Liver (tissue), 9 donors: ENCODE results near the gene TPM4. TPM values are rescaled to one million over a fixed set of nuclear protein-coding genes. Genes with fewer than 3 reads are reported as not detected.

ENCODE experiments used
- DNase-seq: peaks from one replicate; pipeline ENCODE4 v3.0.0-alpha.2; 2017; ENCODE audit warnings: low spot score
- H3K27ac ChIP-seq, 2 donors: one replicate each; pipeline ENCODE4 v1.7.0; 2013; ENCODE audit warnings: inconsistent platforms in 2 of 2, low read length in 2 of 2, control low read depth in 1 of 2, low read depth in 1 of 2, mild to moderate bottlenecking in 1 of 2
- H3K27me3 ChIP-seq, 4 donors: one replicate each; pipeline versions ENCODE4 v1.6.1 to v1.7.0; 2013; ENCODE audit warnings: low read length in 3 of 4, inconsistent platforms in 1 of 4, mild to moderate bottlenecking in 1 of 4, moderate library complexity in 1 of 4; ENCODE audit not compliant: control insufficient read depth in 4 of 4, insufficient read depth in 4 of 4
- H3K36me3 ChIP-seq, 4 donors: one replicate each; pipeline versions ENCODE4 v1.6.1 to v1.7.0; 2013; ENCODE audit warnings: low read length in 3 of 4, mild to moderate bottlenecking in 3 of 4, low read depth in 1 of 4, moderate library complexity in 1 of 4; ENCODE audit not compliant: control insufficient read depth in 4 of 4, insufficient read depth in 3 of 4
- H3K4me1 ChIP-seq, 4 donors: one replicate each; pipeline versions ENCODE4 v1.6.1 to v1.7.0; 2013; ENCODE audit warnings: low read length in 3 of 4, mild to moderate bottlenecking in 3 of 4, moderate library complexity in 1 of 4; ENCODE audit not compliant: control insufficient read depth in 4 of 4, insufficient read depth in 4 of 4
- H3K4me3 ChIP-seq, 3 donors: one replicate each; pipeline versions ENCODE4 v1.6.1 to v1.7.0; 2013; ENCODE audit warnings: low read length in 3 of 3, control low read depth in 1 of 3, low read depth in 1 of 3, mild to moderate bottlenecking in 1 of 3
- H3K9ac ChIP-seq, 2 donors: one replicate each; pipeline ENCODE4 v1.7.0; 2013; ENCODE audit warnings: low read length in 2 of 2, mild to moderate bottlenecking in 2 of 2, moderate library complexity in 2 of 2, control low read depth in 1 of 2, low read depth in 1 of 2
- H3K9me3 ChIP-seq, 4 donors: one replicate each; pipeline versions ENCODE4 v1.6.1 to v1.7.0; 2013; ENCODE audit warnings: low read length in 3 of 4; ENCODE audit not compliant: control insufficient read depth in 4 of 4
- EGR1 ChIP-seq, 2 donors: IDR thresholded peaks; 2 replicates each; pipeline ENCODE4 v1.6.1; 2016 to 2018; ENCODE audit warnings: antibody characterized with exemption in 2 of 2, low read depth in 2 of 2
- FOXA2 ChIP-seq: IDR thresholded peaks from 2 replicates; pipeline ENCODE4 v1.6.1; 2016; ENCODE audit warnings: antibody characterized with exemption
- GABPA ChIP-seq, 2 donors: IDR thresholded peaks in 1 of 2; conservative IDR thresholded peaks in 1 of 2; 2 replicates each; pipeline ENCODE4 v1.6.1; 2016; ENCODE audit warnings: antibody characterized with exemption in 2 of 2, mild to moderate bottlenecking in 1 of 2, moderate library complexity in 1 of 2
- HNF4A ChIP-seq, 2 donors: conservative IDR thresholded peaks; 2 replicates each; pipeline ENCODE4 v1.6.1; 2016; ENCODE audit warnings: antibody characterized with exemption in 2 of 2, mild to moderate bottlenecking in 2 of 2
- HNF4G ChIP-seq: IDR thresholded peaks from 2 replicates; pipeline ENCODE4 v1.6.1; 2016; ENCODE audit warnings: antibody characterized with exemption
- JUND ChIP-seq, 2 donors: IDR thresholded peaks; 2 replicates each; pipeline ENCODE4 v1.6.1; 2016; ENCODE audit warnings: antibody characterized with exemption in 2 of 2
- NR2F2 ChIP-seq: IDR thresholded peaks from 2 replicates; pipeline ENCODE4 v1.6.1; 2016; ENCODE audit warnings: antibody characterized with exemption
- RXRA ChIP-seq, 2 donors: IDR thresholded peaks; 2 replicates each; pipeline ENCODE4 v1.6.1; 2017 to 2018; ENCODE audit warnings: antibody characterized with exemption in 2 of 2, mild to moderate bottlenecking in 1 of 2
- SP1 ChIP-seq: IDR thresholded peaks from 2 replicates; pipeline ENCODE4 v1.6.1; 2018; ENCODE audit warnings: antibody characterized with exemption, mild to moderate bottlenecking
- TAF1 ChIP-seq: conservative IDR thresholded peaks from 2 replicates; pipeline ENCODE4 v1.6.1; 2016; ENCODE audit warnings: antibody characterized with exemption, mild to moderate bottlenecking
- YY1 ChIP-seq: IDR thresholded peaks from 2 replicates; pipeline ENCODE4 v1.6.1; 2016; ENCODE audit warnings: antibody characterized with exemption, mild to moderate bottlenecking
- WGBS: extraction: QIAGEN DNeasy Blood & Tissue Kit; methylation state at CpG from one replicate; pipeline ENCODE4 v1.1.7; 2013; 5-methylcytosine and 5-hydroxymethylcytosine counted together
- polyA plus RNA-seq, 2 donors: library from polyadenylated mRNA; stranded (reverse) in 1 of 2; unstranded in 1 of 2; fragments of 200-250 nt in 1 of 2; fragments of >200 nt in 1 of 2; fragmentation: Nextera tagmentation in 1 of 2; extraction: Ambion mirVana in 1 of 2; gene quantifications; one replicate each; pipeline versions ENCODE4 v1.2.1 to v1.2.3, GENCODE V29; 2013 to 2015
- total RNA-seq, 2 donors: library from RNA; depleted of rRNA; stranded (reverse); fragments of >200 nt; gene quantifications; one replicate each; pipeline ENCODE4 v1.2.3, GENCODE V29; 2014
- TF ChIP-seq, protein P1 (sequence below): fragments of 150-350 bp; IDR thresholded peaks from 2 replicates; pipeline ENCODE4 v1.5.1; 2017; ENCODE audit warnings: improper control_type of control experiment, low read depth, low read length; ENCODE audit not compliant: missing input control
- TF ChIP-seq, protein P2 (sequence below): IDR thresholded peaks from 2 replicates; pipeline ENCODE4 v1.6.1; 2016; ENCODE audit warnings: antibody characterized with exemption
- TF ChIP-seq, protein P3 (sequence below): IDR thresholded peaks from 2 replicates; pipeline ENCODE4 v1.6.1; 2016; ENCODE audit warnings: antibody characterized with exemption, mild to moderate bottlenecking
- TF ChIP-seq, protein P4 (sequence below): IDR thresholded peaks from 2 replicates; pipeline ENCODE4 v1.6.1; 2016; ENCODE audit warnings: antibody characterized with exemption
- TF ChIP-seq, protein P5 (sequence below): IDR thresholded peaks from 2 replicates; pipeline ENCODE4 v1.6.1; 2016; ENCODE audit warnings: antibody characterized with exemption
- donor health status: healthy.
- donor health status: healthy.
- donor health status: healthy.
- donor health status: healthy.
- donor health status: healthy.

TPM4 gene
- total and polyA plus RNA-seq, 4 donors = 19.8 to 59.9 (median 43.4) TPM

DNA sequence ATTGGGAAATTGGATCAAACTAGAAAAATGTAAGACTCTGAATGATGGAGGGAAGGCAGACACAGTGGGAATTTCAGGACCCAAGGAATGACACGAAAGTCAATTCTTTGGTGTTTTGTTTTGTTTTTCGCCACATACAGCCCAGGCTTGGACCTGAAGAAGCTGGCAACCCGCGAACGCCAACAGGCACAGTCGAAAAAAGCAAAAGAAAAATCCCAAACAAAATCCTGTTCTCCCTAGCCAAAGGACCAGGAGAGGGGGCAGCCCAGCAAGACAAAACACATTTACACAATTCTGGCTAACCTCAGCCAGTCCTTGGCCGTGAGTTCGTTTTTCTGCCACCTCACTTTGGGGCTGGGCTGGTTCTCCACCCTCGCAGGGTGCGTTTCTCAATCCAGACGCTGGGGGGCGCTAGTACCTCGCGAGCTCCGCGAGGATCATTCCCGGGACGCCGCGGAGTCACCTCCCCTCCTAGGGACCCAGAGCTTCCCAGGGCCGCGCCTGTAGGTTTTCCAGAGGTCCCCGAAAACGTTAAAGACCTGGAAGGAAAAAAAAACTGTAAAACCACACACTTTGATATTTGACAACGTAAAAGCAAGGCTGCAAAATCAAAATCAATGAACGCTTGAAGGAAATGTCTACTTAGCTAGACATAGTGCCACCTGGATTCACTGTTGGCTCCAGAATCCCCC is 34.9 kb upstream of the TPM4 start (continued):
- TF ChIP-seq EGR1 (IDR thresholded peaks at IDR 0.05; ENCODE audit: low read depth in 2 of 2) (no peak), HNF4G (no peak), SP1 (no peak), NR2F2 (no peak)
- TF ChIP-seq, protein P1, sequence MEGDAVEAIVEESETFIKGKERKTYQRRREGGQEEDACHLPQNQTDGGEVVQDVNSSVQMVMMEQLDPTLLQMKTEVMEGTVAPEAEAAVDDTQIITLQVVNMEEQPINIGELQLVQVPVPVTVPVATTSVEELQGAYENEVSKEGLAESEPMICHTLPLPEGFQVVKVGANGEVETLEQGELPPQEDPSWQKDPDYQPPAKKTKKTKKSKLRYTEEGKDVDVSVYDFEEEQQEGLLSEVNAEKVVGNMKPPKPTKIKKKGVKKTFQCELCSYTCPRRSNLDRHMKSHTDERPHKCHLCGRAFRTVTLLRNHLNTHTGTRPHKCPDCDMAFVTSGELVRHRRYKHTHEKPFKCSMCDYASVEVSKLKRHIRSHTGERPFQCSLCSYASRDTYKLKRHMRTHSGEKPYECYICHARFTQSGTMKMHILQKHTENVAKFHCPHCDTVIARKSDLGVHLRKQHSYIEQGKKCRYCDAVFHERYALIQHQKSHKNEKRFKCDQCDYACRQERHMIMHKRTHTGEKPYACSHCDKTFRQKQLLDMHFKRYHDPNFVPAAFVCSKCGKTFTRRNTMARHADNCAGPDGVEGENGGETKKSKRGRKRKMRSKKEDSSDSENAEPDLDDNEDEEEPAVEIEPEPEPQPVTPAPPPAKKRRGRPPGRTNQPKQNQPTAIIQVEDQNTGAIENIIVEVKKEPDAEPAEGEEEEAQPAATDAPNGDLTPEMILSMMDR = peak; percentile 95
- TF ChIP-seq, protein P2, sequence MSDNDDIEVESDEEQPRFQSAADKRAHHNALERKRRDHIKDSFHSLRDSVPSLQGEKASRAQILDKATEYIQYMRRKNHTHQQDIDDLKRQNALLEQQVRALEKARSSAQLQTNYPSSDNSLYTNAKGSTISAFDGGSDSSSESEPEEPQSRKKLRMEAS = no peak

DNA sequence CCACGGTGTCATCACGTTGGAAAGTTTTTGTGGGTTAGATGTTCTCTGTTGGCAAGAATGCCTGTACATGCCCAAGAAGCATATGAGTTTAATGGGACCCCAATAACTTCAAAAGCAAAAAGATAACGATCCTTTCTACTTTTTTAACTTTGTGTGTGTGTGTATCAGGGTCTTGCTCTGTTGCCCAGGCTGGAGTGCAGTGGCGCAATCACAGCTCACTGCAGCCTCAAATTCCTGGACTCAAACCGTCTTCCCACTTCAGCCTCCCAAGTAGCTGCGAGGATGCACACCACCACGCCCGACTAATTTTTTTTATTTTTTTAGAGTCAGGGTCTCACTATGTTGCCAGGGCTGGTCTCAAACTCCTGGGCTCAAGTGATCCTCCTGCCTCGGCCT is 34.3 kb upstream of the TPM4 start:
- Histone ChIP-seq H3K36me3 (no peaks in the 10 kb centered on the region), H3K9me3 (no peaks in the 10 kb centered on the region), H3K9ac (no peak overlapping the region), H3K27ac (no peak overlapping the region), H3K4me1 (peaks cover 0 to 11% (median 9%) of the 10 kb centered on the region in 4 donors), H3K4me3 (no peak overlapping the region), H3K27me3 (no peaks in the 10 kb centered on the region)
- TF ChIP-seq NR2F2 = no peak
- TF ChIP-seq FOXA2 = no peak
- no peak for TF ChIP-seq YY1
- no peak for TF ChIP-seq HNF4G
- no peak for TF ChIP-seq HNF4A (conservative IDR thresholded peaks at IDR 0.05)
- TF ChIP-seq, protein P3, sequence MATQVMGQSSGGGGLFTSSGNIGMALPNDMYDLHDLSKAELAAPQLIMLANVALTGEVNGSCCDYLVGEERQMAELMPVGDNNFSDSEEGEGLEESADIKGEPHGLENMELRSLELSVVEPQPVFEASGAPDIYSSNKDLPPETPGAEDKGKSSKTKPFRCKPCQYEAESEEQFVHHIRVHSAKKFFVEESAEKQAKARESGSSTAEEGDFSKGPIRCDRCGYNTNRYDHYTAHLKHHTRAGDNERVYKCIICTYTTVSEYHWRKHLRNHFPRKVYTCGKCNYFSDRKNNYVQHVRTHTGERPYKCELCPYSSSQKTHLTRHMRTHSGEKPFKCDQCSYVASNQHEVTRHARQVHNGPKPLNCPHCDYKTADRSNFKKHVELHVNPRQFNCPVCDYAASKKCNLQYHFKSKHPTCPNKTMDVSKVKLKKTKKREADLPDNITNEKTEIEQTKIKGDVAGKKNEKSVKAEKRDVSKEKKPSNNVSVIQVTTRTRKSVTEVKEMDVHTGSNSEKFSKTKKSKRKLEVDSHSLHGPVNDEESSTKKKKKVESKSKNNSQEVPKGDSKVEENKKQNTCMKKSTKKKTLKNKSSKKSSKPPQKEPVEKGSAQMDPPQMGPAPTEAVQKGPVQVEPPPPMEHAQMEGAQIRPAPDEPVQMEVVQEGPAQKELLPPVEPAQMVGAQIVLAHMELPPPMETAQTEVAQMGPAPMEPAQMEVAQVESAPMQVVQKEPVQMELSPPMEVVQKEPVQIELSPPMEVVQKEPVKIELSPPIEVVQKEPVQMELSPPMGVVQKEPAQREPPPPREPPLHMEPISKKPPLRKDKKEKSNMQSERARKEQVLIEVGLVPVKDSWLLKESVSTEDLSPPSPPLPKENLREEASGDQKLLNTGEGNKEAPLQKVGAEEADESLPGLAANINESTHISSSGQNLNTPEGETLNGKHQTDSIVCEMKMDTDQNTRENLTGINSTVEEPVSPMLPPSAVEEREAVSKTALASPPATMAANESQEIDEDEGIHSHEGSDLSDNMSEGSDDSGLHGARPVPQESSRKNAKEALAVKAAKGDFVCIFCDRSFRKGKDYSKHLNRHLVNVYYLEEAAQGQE = no peak
- TF ChIP-seq TAF1 = no peak
- TF ChIP-seq, protein P1 = no peak
- TF ChIP-seq GABPA (IDR thresholded peaks at IDR 0.05 in 1 of 2, conservative IDR thresholded peaks at IDR 0.05 in 1 of 2) = no peak
- TF ChIP-seq, protein P4, sequence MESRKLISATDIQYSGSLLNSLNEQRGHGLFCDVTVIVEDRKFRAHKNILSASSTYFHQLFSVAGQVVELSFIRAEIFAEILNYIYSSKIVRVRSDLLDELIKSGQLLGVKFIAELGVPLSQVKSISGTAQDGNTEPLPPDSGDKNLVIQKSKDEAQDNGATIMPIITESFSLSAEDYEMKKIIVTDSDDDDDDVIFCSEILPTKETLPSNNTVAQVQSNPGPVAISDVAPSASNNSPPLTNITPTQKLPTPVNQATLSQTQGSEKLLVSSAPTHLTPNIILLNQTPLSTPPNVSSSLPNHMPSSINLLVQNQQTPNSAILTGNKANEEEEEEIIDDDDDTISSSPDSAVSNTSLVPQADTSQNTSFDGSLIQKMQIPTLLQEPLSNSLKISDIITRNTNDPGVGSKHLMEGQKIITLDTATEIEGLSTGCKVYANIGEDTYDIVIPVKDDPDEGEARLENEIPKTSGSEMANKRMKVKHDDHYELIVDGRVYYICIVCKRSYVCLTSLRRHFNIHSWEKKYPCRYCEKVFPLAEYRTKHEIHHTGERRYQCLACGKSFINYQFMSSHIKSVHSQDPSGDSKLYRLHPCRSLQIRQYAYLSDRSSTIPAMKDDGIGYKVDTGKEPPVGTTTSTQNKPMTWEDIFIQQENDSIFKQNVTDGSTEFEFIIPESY = no peak
- no peak for TF ChIP-seq RXRA (IDR thresholded peaks at IDR 0.05)
- TF ChIP-seq, protein P5, sequence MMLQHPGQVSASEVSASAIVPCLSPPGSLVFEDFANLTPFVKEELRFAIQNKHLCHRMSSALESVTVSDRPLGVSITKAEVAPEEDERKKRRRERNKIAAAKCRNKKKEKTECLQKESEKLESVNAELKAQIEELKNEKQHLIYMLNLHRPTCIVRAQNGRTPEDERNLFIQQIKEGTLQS = no peak
- no peak for TF ChIP-seq JUND (IDR thresholded peaks at IDR 0.05)
- 64% methylated on average over 9 of the region's 9 CpGs for WGBS
- DNase-seq = no peak
